Dermis lymphatic vessel endothelial cell (primary cell): Measurements from ENCODE around the gene GLT1D1. TPM values are rescaled to one million over a fixed set of nuclear protein-coding genes. Genes with fewer than 3 reads are reported as not detected.

ENCODE experiments used
- total RNA-seq: library from RNA; depleted of rRNA; stranded (reverse); fragments of >200 nt; gene quantifications from 2 replicates; pipeline ENCODE4 v1.2.1, GENCODE V29; 2014

The GLT1D1 gene
- total RNA-seq, result not detected in 2 replicates

GRCh38 chr12:128852885-128853599 is at the start of gene GLT1D1:
Gene GLT1D1 (plus strand): TSS chr12:128853478. CDS start chr12:128853582, 104 bp downstream.

GRCh38 chr12:128823916-128824839 is 29.1 kb upstream of the GLT1D1 start, which contains the start of gene SLC15A4:
Gene SLC15A4 (minus strand): TSS chr12:128823958. CDS start chr12:128823943, 15 bp downstream.

Other genes with a start within 250 kb of the GLT1D1 start
- gene SLC15A4, start 29.5 kb upstream of the GLT1D1 start, total RNA-seq, result 22.4 and 24.6 TPM in 2 replicates